WI38 (cell line): Measurements from ENCODE around the gene SRPRB.

Source experiments
- H3K4me3 ChIP-seq: 2 replicates; pipeline ENCODE4 v1.5.1; 2011; ENCODE audit warnings: low read depth, mild to moderate bottlenecking, control low read depth, low read length
- CTCF ChIP-seq: IDR thresholded peaks from 2 replicates; pipeline ENCODE4 v1.5.1; 2012; ENCODE audit warnings: low read depth, mild to moderate bottlenecking, control low read depth, low read length

The SRPRB gene

GRCh38 chr3:133805702-133806475 lies at the start of gene SRPRB:
SRPRB (plus strand) TSS chr3:133805815; CDS start chr3:133805849, 34 bp downstream.
- H3K4me3 ChIP-seq = peak within 1 kb of the TSS; percentile 85
- TF ChIP-seq CTCF = no peak

DNA sequence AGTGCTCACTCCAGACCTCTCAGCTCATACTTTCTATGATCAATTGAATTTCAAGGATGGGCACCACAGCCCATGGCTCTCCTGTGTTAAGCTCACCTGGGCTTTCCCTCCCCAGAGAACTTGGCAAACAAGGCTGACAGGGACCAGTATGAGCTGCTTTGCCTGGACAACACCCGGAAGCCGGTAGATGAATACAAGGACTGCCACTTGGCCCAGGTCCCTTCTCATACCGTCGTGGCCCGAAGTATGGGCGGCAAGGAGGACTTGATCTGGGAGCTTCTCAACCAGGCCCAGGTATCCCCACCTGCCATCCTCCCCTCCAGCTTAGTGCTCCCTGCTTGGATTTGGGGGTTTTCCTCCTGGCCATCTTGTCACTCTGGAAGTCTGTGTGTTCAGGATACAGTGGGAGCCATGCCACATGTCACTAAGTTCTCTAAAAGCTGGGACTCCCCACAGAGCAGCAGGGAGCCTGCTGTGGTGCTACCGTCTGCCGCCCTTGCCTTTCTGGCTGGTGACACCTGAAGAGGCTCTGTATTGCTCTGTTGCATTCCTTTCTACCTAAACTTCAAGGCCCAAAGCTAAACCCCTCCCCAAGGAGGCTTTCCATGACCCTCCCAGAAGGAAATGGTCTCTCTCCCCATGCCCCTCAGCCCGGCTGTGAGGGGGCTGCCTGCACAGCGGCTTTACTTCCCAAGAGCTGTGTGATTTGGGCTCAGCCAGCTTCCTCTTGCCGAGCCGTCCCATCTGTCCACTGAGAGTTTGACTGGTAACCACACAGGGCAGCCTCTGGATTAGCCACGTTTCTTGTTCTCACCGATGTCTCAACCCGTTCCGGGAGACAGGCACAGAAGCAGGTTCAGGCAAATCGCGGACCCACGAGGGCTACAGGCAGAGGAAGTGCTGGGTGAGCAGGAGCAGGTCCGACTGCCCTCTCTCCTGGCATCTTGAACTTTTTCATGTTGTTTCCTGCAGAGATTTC lies 48.6 kb upstream of the SRPRB start:
- no peak for TF ChIP-seq CTCF

GRCh38 chr3:133757701-133758567 lies 47.7 kb upstream of the SRPRB start:
- no peak overlapping the region for H3K4me3 ChIP-seq
- no peak for TF ChIP-seq CTCF

More for the DNA sequence above, 48.6 kb upstream of the SRPRB start:
- no peak overlapping the region for H3K4me3 ChIP-seq

DNA sequence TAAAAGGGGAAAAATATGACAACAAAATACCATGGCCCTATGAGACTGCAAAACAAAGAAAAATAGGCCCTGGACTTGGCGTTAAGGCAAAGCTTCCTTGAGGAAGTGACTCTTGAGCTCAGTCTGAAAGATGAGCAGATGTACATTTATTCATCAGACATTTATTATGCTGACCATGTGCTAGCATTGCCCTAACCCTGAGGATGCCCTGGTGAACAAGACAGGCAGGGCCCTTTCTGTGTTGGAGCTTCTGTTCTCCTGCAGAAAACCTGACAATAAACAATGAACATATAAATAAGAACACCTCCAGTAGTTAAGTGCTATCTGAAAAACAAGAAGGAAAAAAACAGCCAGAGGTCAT lies 47.1 kb upstream of the SRPRB start:
- H3K4me3 ChIP-seq = no peak overlapping the region
- no peak for TF ChIP-seq CTCF

GRCh38 chr3:133758964-133759739 lies 46.5 kb upstream of the SRPRB start:
- no peak overlapping the region for H3K4me3 ChIP-seq
- no peak for TF ChIP-seq CTCF

GRCh38 chr3:133759740-133760305 lies 45.8 kb upstream of the SRPRB start:
- TF ChIP-seq CTCF = no peak

More at GRCh38 chr3:133759740-133760305, 45.8 kb upstream of the SRPRB start:
- H3K4me3 ChIP-seq = no peak overlapping the region
